PC-9 (cell line): ENCODE measurements around the gene C1QTNF9. TPM values are rescaled to one million over a fixed set of nuclear protein-coding genes. Genes with fewer than 3 reads are reported as not detected.

ENCODE experiments used
- BruUV-seq: library from RNA; stranded (reverse); fragments of 400-500 nt; replicated peaks from 2 replicates; lab custom pipeline; 2021; lab: Mats Ljungman, UMichigan
- CTCF ChIA-PET: fragments of 300-600 bp; sonication (Branson Sonifier 250); formaldehyde crosslinking; loops from one replicate; lab custom pipeline; 2022; ENCODE audit warnings: antibody characterized with exemption; lab: Charles Lee
- POLR2A ChIA-PET: fragments of 300-600 bp; sonication (Branson Sonifier 250); formaldehyde crosslinking; loops from one replicate; lab custom pipeline; 2022; ENCODE audit warnings: antibody characterized with exemption; ENCODE audit not compliant: unreplicated experiment; lab: Charles Lee
- DNase-seq, 2 experiments: peaks; one replicate each; pipeline versions ENCODE4 v3.0.0 to v3.0.0-alpha.2; 2015 to 2022; ENCODE audit warnings: mixed read lengths in 1 of 2
- H2AFZ ChIP-seq: fragments of 200-600 bp; sonication (generic); 2 replicates; pipeline ENCODE4 v1.8.1; 2017; ENCODE audit warnings: antibody characterized with exemption
- H3F3A ChIP-seq: fragments of 200-600 bp; sonication (generic); 2 replicates; pipeline ENCODE4 v1.8.1; 2017; ENCODE audit warnings: antibody characterized with exemption, mild to moderate bottlenecking, low read depth; ENCODE audit not compliant: insufficient read depth
- H3K27ac ChIP-seq: fragments of 200-600 bp; sonication (generic); 2 replicates; pipeline ENCODE4 v1.6.1; 2016; ENCODE audit warnings: mixed run types
- H3K27me3 ChIP-seq: fragments of 200-600 bp; sonication (generic); 2 replicates; pipeline ENCODE4 v1.6.1; 2016; ENCODE audit warnings: low read depth, mixed run types; ENCODE audit not compliant: insufficient read depth
- H3K36me3 ChIP-seq: fragments of 200-600 bp; sonication (generic); 2 replicates; pipeline ENCODE4 v1.6.1; 2016; ENCODE audit warnings: low read depth, mixed run types
- H3K4me1 ChIP-seq: fragments of 200-600 bp; sonication (generic); replicated peaks from 2 replicates; pipeline ENCODE4 v1.6.1; 2016; ENCODE audit warnings: mixed run types; ENCODE audit not compliant: insufficient read depth
- H3K4me2 ChIP-seq: fragments of 200-600 bp; sonication (generic); 2 replicates; pipeline ENCODE4 v1.6.1; 2017; ENCODE audit warnings: mixed run types
- H3K4me3 ChIP-seq: fragments of 200-600 bp; sonication (generic); 2 replicates; pipeline ENCODE4 v1.6.1; 2016; ENCODE audit warnings: mixed run types
- H3K79me2 ChIP-seq: fragments of 200-600 bp; sonication (generic); 2 replicates; pipeline ENCODE4 v1.6.1; 2017; ENCODE audit warnings: low read depth, mixed run types
- H3K9me2 ChIP-seq: fragments of 200-600 bp; sonication (generic); 2 replicates; pipeline ENCODE4 v1.8.1; 2017; ENCODE audit warnings: mild to moderate bottlenecking; ENCODE audit not compliant: insufficient read depth
- H3K9me3 ChIP-seq: fragments of 200-600 bp; sonication (generic); 2 replicates; pipeline ENCODE4 v1.8.1; 2016; ENCODE audit warnings: low read depth; ENCODE audit not compliant: insufficient read depth
- H4K20me1 ChIP-seq: fragments of 200-600 bp; sonication (generic); 2 replicates; pipeline ENCODE4 v1.8.1; 2017; ENCODE audit not compliant: insufficient read depth
- CTCF ChIP-seq: fragments of 200-600 bp; sonication (generic); conservative IDR thresholded peaks from 2 replicates; pipeline ENCODE4 v1.6.1; 2017; ENCODE audit warnings: mixed run types, antibody characterized with exemption, mild to moderate bottlenecking, moderate library complexity
- EZH2 ChIP-seq: fragments of 200-600 bp; sonication (generic); IDR thresholded peaks from 2 replicates; pipeline ENCODE4 v1.8.0; 2017; ENCODE audit warnings: antibody characterized with exemption, low read depth
- intact Hi-C: fragments of 100-400 bp; cut with micrococcal nuclease; formaldehyde crosslinking; loops from one replicate; pipeline ENCODE4 v1.10.0; 2022; ENCODE audit not compliant: unreplicated experiment
- total RNA-seq: library from RNA; stranded (reverse); gene quantifications from 2 replicates; pipeline ENCODE4 v1.2.3, GENCODE V29; 2021

C1QTNF9 gene
- total RNA-seq, 1 experiment from 2014 or later, result not detected

- no peak for TF ChIP-seq EZH2
- TF ChIP-seq CTCF, result no peak
- H3K9me2 ChIP-seq, result no peaks in the 10 kb centered on the region
- DNase-seq, result no peak
- no peaks in the 10 kb centered on the region for H3K9me3 ChIP-seq
- no peaks in the 10 kb centered on the region for H3F3A ChIP-seq
- ChIA-PET POLR2A (no interaction called here), CTCF (no interaction called here)
- no peaks in the 10 kb centered on the region for H3K4me1 ChIP-seq
- no peaks in the 10 kb centered on the region; the same call in 1 of the 2 replicates for H3K79me2 ChIP-seq
- no peak overlapping the region for H3K4me3 ChIP-seq
- intact Hi-C loops, result no loop called here
- no peak overlapping the region for H3K27ac ChIP-seq
- no peak overlapping the region for H3K4me2 ChIP-seq
- BruUV-seq, result no TSS peak
- peaks cover 9% of the 10 kb centered on the region; the same call in 1 of the 2 replicates for H4K20me1 ChIP-seq
- no peaks in the 10 kb centered on the region for H3K36me3 ChIP-seq
- H2AFZ ChIP-seq, result no peak overlapping the region
- no peaks in the 10 kb centered on the region for H3K27me3 ChIP-seq
Observed at GRCh38 chr13:24267801-24268200, 41.6 kb upstream of the C1QTNF9 start.

- no peak overlapping the region for H3K27ac ChIP-seq
- H2AFZ ChIP-seq, result no peak overlapping the region
- H4K20me1 ChIP-seq, result peaks cover 11% of the 10 kb centered on the region; the same call in 1 of the 2 replicates
- BruUV-seq, result no TSS peak
- CTCF ChIA-PET, result no interaction called here
- no peak for DNase-seq
- TF ChIP-seq EZH2, result no peak
- TF ChIP-seq CTCF, result no peak
- H3K9me3 ChIP-seq, result no peaks in the 10 kb centered on the region
- H3K4me1 ChIP-seq, result no peaks in the 10 kb centered on the region
- POLR2A ChIA-PET, result interaction anchor here (0.5 kb wide), 1 partner anchor 156 kb away, joined by 3 read pairs; no protein-coding TSS in a partner anchor
- intact Hi-C loops, result no loop called here
- H3K4me2 ChIP-seq, result no peak overlapping the region
- no peaks in the 10 kb centered on the region for H3F3A ChIP-seq
- H3K36me3 ChIP-seq, result no peaks in the 10 kb centered on the region
- H3K4me3 ChIP-seq, result no peak overlapping the region
- no peaks in the 10 kb centered on the region for H3K27me3 ChIP-seq
- H3K79me2 ChIP-seq, result no peaks in the 10 kb centered on the region; the same call in 1 of the 2 replicates
- no peaks in the 10 kb centered on the region for H3K9me2 ChIP-seq
Observed at GRCh38 chr13:24269821-24270220, 39.6 kb upstream of the C1QTNF9 start.

- DNase-seq, result peak in 1 of 2 experiments; percentile 7
- Histone ChIP-seq H3K9me3 (no peaks in the 10 kb centered on the region), H3K4me2 (no peak overlapping the region), H3K27ac (no peak overlapping the region), H2AFZ (no peak overlapping the region), H3K79me2 (no peaks in the 10 kb centered on the region; the same call in 1 of the 2 replicates), H3K27me3 (no peaks in the 10 kb centered on the region), H3K36me3 (no peaks in the 10 kb centered on the region), H3K4me1 (no peaks in the 10 kb centered on the region), H4K20me1 (peaks cover 11% of the 10 kb centered on the region; the same call in 1 of the 2 replicates), H3K4me3 (no peak overlapping the region), H3K9me2 (no peaks in the 10 kb centered on the region), H3F3A (no peaks in the 10 kb centered on the region)
- TF ChIP-seq EZH2, result no peak
- intact Hi-C loops, result no loop called here
- CTCF ChIA-PET, result no interaction called here
- BruUV-seq, result no TSS peak
- POLR2A ChIA-PET, result interaction anchor here (0.6 kb wide), 1 partner anchor 52 kb away, joined by 6 read pairs; no protein-coding TSS in a partner anchor
Observed at GRCh38 chr13:24270639-24271141, 38.7 kb upstream of the C1QTNF9 start.

- no peak for DNase-seq
- Histone ChIP-seq H3K36me3 (no peaks in the 10 kb centered on the region), H3K27ac (no peak overlapping the region), H3K4me2 (no peak overlapping the region), H3K9me3 (no peaks in the 10 kb centered on the region), H3K27me3 (no peaks in the 10 kb centered on the region), H3K4me3 (no peak overlapping the region), H3K79me2 (no peaks in the 10 kb centered on the region; the same call in 1 of the 2 replicates), H2AFZ (no peak overlapping the region), H4K20me1 (peaks cover 11% of the 10 kb centered on the region; the same call in 1 of the 2 replicates), H3K4me1 (no peaks in the 10 kb centered on the region), H3F3A (no peaks in the 10 kb centered on the region), H3K9me2 (no peaks in the 10 kb centered on the region)
- TF ChIP-seq EZH2 (no peak), CTCF (no peak)
- ChIA-PET POLR2A (no interaction called here), CTCF (no interaction called here)
- BruUV-seq, result no TSS peak
- intact Hi-C loops, result no loop called here
Observed at GRCh38 chr13:24271231-24271600, 38.2 kb upstream of the C1QTNF9 start.
